GM04503 (cell line): ENCODE measurements around the gene HFM1.

ENCODE experiments used
- DNase-seq: peaks from one replicate; pipeline ENCODE4 v3.0.0-alpha.2; 2012; ENCODE audit warnings: low read depth

The HFM1 gene

GRCh38 chr1:91234181-91234580, 170.5 kb downstream of the HFM1 start:
- DNase-seq, result no peak

DNA sequence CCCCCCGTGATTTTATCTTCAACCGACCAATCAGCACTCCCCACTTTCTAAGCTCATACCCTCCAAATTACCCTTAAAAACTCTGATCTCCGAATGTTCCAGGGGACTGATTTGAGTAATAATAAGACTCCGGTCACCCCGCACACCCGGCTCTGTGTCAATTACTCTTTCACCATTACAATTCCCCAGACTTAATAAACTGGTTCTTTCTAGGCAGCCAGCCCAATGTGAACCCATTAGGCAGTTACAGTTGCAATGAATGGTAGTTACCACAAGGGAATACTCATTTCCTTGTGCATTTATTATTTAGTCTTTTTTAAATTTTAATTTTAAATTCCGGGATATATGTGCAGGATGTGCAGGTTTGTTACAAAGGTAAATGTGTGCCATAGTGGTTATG, 177.9 kb downstream of the HFM1 start:
- DNase-seq, result no peak

GRCh38 chr1:91224878-91225277, 179.8 kb downstream of the HFM1 start:
- no peak for DNase-seq

- no peak for DNase-seq
Measured at GRCh38 chr1:91221017-91221416, 183.6 kb downstream of the HFM1 start.

- no peak for DNase-seq
Measured at GRCh38 chr1:91217911-91218310, 186.7 kb downstream of the HFM1 start.
